GM12801 (cell line): Measurements from ENCODE around the gene OPN4.

Experiments
- TF ChIP-seq, protein P1 (sequence below): IDR thresholded peaks from one replicate; pipeline ENCODE4 v1.5.1; 2011; ENCODE audit warnings: control low read depth; ENCODE audit not compliant: insufficient read length; ENCODE audit errors: extremely low read depth

Gene OPN4

GRCh38 chr10:86628311-86628710, 26.0 kb upstream of the OPN4 start:
- TF ChIP-seq, protein P1, sequence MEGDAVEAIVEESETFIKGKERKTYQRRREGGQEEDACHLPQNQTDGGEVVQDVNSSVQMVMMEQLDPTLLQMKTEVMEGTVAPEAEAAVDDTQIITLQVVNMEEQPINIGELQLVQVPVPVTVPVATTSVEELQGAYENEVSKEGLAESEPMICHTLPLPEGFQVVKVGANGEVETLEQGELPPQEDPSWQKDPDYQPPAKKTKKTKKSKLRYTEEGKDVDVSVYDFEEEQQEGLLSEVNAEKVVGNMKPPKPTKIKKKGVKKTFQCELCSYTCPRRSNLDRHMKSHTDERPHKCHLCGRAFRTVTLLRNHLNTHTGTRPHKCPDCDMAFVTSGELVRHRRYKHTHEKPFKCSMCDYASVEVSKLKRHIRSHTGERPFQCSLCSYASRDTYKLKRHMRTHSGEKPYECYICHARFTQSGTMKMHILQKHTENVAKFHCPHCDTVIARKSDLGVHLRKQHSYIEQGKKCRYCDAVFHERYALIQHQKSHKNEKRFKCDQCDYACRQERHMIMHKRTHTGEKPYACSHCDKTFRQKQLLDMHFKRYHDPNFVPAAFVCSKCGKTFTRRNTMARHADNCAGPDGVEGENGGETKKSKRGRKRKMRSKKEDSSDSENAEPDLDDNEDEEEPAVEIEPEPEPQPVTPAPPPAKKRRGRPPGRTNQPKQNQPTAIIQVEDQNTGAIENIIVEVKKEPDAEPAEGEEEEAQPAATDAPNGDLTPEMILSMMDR = no peak

- TF ChIP-seq, protein P1 = no peak
These were observed 24.3 kb upstream of the OPN4 start for GRCh38 chr10:86630079-86630478.

DNA sequence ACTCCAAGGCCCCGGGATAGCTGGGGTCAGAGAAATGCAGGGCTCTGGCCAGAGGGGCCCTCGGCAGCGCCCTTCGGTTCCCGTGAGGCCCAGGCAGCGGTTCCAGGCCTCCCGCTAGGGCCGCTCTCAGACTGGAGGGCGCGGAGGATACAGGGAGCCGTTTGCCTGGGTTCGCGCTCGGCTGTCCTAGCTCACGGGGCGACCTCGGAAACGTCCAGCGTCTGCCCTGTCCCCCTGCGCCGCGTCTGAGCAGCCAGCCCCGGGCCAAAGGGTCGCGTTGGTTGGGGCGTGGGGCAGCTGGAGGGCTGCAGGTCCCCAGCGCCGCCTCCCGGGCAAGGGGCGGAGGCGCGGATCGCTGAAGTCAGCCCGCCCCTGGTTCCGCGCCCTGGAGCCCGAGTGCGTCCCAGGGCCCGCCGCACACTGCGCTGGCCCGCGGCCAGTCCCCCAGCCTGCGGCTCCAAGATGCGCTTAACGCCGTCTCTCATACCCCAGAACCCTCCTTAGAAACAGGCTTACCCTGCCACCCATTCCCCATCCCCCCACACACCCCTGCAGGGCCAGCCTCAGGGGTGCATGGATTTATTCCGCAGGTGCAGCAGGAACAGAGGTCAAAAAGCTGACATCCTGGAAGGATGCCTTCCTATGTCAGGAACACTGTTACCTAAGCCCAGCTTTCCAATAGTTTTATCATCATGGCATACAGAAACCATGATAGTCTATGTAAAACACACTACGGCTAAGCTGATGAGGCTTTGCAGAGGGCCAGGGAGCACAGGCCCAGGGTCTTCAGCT, 22.1 kb upstream of the OPN4 start:
- TF ChIP-seq, protein P1 = no peak

DNA sequence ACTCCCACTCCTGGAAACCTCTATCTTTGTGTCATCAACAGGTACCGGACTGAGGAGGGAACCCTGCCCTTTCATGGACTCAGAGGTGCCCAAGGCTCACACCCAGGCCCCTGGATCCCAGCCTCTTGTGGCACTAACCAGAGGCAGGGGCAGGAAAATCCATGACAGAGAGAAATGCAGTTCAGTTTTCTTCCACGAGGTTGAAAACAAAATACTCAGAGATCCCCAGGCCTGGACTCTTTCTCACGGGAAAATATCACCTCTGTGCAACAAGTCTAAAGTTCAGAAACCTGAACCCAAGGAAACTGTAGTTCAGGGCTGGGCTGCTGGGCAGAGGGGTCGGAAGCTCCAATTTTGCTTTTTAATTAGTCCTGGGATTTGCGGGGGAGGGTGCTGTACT, 21.4 kb upstream of the OPN4 start:
- TF ChIP-seq, protein P1 = no peak

- TF ChIP-seq, protein P1 = no peak
These were observed 18.9 kb upstream of the OPN4 start for GRCh38 chr10:86635402-86635801.

- TF ChIP-seq, protein P1 = no peak
These were observed 18.0 kb upstream of the OPN4 start for GRCh38 chr10:86636311-86636710.

- TF ChIP-seq, protein P1 = no peak
These were observed 12.3 kb upstream of the OPN4 start for GRCh38 chr10:86642021-86642420.
